ACHN (cell line): Measurements from ENCODE around the gene KCNJ11.
A peak's percentile ranks its signal among the peaks of the same experiment; 100 is the strongest.

Source experiments
- DNase-seq: peaks from one replicate; pipeline ENCODE4 v3.0.0-alpha.2; 2015
- in situ Hi-C: cut with HindIII; loops from 2 replicates; pipeline ENCODE4 v1.10.0; 2017; ENCODE audit warnings: low sequenced_read_pairs, low pct_ligation_motif_present, low pct_unique_long_range_greater_than_20kb

Gene KCNJ11

DNA sequence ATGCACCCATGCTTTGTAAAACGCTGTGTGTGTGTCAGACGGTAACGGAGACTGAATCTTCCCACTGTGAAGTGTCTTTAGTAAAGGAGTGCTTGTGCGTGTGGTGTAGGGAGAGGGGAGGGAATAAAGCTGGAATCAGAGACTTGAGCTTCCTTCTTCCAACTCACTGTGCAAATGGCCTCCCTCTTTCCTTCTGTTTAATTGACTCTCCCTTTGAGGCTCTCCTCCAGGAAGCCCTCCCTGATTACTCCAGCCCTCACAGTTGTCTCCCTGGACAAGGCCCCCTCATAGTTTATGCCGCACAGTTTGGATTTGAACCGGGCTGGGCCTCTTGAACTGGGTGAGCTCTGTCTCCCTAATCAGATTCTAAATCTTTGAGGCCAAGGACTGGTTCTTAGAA is 23.0 kb upstream of the KCNJ11 start:
- no peak for DNase-seq
- in situ Hi-C loops, result no loop called here

DNA sequence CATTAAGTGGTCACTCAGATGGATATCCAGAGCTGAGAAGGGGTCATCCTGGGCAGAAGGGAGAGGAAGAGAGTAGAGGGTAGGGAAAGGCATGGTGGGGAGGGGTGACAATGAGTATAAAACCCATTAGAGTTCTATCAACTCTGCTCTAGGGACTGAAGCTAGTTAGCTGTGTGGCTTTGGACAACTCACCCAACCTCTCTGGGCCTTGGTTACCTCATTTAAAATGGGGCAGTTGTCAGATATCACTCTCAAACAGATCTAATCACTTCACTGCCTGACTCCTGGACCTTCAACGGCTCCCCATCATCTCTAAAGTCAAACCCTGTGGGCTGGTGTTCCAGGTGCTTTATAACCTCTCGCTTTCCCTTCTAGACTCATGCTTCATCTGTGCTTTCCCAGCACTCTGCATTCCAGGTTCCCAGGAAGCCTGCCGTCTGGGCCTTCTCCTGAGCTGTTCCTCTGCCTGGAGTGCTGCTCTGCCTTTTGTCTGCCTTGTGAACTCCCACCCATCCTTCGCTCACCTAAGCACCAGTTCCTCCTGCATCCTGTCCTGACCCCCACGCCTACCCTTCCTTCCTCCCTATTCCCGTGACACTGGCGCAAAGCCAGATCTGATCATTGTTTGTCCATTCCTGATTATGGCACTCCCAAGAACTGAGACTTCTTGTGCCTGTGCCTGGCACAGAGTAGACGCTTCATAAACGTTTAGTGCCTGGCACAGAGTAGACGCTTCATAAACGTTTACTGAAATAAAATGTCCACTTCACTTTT is 22.3 kb upstream of the KCNJ11 start:
- in situ Hi-C loops, result no loop called here
- DNase-seq, result no peak

DNA sequence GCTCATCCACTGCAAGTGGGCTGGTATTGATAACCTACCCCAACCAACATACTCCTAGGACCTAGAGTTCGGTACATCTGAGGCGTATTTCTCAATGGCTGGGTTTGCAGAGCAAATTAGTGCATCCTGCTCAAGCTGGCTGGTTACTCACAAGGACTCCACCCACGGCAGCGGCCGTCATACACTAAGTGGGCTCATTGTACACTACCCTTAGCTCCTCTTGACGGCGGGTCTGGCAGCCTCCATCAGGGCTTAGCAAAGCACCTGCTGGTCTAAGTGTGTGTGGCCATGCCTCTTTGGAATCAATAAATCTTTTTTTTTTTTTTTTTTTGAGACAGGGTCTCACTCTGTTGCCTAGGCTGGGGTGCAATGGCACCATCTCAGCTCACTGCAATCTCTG is 20.2 kb upstream of the KCNJ11 start:
- DNase-seq, result no peak
- in situ Hi-C loops, result no loop called here

DNA sequence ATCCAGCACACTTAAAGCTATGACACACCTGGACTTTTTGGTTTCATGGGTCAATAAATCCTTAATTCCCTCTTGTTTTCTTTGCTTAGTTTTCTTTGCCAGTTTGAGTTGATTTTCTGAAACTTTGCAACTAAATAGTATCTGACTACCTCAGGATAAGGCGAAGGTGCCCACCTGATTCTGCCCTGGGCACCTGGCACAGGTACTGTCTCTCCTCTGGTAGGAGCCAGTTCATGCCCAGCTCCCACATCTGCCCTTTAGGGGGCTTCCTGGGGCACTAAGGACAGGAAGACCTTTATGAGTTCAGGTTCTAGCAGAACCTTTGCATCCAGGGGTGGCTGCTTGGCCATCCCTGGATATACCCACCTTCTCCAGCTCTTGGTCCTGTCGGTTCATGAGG is 19.6 kb upstream of the KCNJ11 start:
- no peak for DNase-seq
- in situ Hi-C loops, result no loop called here

DNA sequence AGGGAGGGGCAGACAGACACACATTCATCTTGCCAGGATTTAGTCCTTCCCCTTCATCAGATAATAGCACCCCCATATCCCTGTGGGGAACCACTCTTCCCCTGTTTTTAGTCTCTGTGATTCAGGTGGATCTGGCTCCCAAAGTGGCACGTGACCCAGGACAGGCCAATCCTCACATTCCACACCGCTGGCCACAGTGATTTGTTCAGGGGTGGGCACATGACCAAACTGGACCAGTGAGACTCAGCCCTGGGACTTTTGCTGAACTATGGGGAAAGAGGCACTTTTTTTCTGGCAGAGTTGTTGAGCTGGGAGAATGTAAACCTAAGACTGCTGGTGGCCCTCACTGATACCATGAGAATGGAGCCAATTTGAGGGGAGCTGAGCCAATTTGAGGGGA is 19.1 kb upstream of the KCNJ11 start:
- in situ Hi-C loops, result no loop called here
- no peak for DNase-seq

DNA sequence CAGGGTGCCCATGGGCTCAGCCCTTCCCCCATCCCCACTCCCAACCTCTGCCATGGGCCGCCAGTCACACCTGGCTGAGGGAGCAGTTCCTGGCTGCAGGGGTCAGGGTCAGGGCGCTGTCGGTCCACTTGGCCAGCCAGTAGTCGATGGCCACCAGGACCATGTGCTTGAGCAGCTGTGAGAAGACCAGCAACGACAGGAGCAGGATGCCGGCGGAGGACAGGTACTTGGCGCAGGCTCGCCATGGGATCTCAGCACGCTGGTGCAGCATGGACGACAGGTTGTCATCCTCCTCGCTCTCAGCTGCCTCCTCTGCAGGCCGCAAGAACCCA is 18.3 kb upstream of the KCNJ11 start:
- no peak for DNase-seq
- in situ Hi-C loops, result no loop called here

DNA sequence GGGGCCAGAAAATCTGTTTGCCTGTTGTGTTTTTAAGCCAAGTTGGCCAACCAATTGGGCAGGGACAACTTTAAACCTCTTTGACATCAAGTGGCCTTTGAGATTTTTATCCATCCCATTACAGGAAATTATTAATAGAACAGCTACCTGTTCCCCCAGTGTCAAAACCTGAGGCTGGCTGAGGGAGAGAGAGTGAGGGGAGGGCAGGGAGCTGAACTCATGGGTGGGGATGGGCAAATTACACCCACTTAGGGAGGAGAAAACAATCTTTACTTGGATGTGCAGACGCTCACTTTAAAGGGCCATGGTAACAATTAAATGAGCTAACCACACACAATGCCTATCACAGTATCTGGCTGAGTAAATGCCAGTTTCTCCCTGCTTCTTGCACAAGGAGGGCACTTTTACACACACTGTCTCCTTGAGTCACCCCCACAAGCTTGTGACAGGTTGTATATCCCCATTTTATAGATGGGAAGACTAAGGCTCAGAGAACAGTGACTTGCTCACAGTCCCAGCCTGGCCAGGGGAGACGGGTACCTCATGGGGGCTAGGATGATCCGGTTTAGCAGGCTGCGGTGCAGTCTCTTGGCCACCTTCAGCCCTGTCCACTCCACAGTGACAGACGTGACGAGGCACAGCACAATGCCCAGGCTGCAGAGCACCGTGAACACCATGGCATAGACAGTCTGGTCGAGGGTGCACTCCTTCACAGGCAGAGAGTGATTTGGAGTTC is 17.8 kb upstream of the KCNJ11 start:
- DNase-seq, result no peak
- in situ Hi-C loops, result no loop called here

DNA sequence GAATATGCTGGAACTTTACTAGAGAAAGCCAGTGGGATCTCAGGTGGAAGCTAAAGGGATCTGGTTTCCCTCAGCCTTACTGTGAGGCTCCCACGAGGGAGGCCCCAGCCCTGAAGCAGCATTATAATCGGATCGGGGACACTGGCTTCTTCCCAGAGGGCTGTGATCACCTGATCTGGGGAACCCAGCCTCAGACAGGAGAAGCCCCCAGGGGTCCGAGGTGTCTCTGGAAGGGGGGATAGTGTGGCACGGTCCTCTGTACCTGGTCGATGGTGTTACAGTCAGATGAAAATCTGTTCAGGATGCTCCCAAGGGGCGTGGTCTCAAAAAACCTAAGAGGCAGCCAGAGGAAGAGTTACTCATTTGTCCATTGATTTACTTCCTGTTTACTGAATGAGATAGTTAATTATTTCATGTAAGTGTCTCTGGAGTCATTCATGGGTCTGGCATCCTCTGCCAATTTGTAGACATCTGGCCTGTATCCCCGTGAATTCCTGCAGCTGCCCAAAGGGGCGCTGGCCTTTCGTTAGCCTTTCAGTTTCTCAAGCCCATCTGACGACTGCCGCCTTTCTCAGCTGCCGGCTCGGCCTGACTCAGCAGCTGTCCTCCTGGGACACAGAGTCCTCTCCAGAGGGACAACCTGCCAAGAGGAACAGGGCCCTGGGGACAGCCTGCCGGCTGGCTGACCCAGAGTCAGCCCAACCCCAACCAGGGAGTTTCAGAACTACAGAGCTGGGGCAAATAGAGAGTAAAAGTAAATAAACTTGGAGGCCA is 17.0 kb upstream of the KCNJ11 start:
- in situ Hi-C loops, result no loop called here
- DNase-seq, result peak; percentile 58

DNA sequence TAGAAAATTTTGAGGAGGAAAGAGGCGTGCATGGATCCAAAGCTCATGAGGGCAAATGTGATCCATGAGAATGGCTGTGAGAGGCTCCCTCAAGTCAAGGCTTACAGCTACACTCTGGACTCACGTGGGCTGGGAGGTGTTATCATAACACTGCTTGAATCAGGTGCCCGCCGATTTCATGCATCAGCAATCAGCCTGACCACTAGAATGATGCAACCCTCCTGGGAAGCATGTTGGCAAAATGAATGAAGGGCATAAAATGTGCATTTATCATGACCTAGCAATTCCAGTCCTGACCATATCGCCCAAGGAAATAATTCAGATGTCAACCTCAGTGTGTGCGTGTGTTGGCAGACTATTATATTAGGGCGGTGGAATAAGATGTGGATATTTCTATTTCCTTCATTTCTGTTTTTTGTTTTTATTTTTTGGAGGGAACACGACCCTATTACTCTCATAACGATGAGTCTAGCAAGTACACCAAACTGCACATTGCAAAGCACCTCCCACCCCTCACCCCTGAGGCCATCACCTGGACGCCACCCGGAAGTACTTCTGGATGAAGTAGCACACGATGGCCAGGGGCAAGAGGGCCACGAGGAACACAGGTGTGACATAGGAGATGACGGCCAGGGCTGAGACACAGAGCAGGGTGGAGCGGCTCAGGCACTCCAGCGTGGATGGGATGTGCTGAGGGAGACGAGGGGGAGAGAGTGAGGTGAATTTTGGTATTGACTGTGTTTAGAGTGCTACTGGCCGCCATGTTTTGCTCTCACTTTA is 15.7 kb upstream of the KCNJ11 start:
- in situ Hi-C loops, result no loop called here
- peak; percentile 32 for DNase-seq

DNA sequence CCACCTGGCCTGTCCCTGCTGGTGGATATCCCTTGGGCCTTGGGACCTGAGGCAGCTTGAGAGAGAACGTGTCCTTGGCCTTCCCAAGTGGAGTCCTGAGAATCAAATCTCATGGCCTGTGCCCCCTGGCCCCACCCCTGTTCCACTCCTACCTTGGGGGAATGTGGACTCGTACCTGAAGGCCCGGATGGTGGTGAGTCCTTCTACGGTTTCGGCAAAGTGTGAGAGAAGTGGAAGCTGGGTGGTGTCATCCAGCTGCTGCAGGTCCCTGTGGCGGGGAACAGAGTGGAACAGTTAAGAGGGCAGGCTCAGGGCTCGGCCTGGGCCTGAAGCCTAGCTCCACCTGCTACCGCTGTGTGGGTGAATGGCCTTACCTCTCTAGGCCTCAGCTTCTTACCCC is 14.0 kb upstream of the KCNJ11 start:
- in situ Hi-C loops, result no loop called here
- no peak for DNase-seq

DNA sequence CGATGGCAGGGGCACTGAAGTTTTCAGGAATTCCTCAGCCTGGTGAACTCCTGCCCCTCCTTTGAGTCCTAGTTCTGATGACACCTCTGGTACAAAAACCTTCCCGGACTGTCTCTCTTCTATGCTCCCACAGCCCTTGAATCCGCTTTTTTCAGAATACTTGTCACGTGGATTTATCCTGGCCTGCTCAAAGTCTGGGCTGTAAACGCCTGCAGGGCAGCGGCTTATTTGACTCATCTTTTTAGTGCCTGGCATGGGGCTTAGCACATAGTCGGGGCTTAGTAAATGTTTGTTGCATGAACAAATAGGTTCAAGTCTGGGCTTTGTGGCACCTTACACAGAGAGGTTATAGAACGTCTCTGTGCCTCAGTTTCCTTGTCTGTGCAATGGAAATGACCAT is 13.4 kb upstream of the KCNJ11 start:
- in situ Hi-C loops, result no loop called here
- DNase-seq, result no peak

DNA sequence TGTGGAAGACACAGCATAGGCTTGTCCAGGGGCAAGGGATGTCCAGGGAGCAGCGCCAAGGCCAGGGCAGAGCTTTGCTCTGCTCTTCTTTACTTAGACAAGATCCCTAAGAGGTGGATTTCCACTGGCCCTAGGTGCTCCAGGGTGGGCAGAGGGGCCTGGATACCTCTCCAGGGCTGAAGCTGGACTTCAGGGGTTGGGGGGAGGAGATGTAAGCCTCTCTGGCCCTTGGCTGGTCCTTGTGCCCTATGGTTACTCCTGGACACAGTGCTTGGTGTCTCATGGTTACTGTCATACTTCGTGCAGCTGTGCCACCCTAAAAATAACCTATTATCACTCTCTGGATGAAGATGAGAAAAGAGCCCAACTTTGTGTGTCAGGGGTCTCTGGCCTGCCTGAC is 12.9 kb upstream of the KCNJ11 start:
- no peak for DNase-seq
- in situ Hi-C loops, result no loop called here

DNA sequence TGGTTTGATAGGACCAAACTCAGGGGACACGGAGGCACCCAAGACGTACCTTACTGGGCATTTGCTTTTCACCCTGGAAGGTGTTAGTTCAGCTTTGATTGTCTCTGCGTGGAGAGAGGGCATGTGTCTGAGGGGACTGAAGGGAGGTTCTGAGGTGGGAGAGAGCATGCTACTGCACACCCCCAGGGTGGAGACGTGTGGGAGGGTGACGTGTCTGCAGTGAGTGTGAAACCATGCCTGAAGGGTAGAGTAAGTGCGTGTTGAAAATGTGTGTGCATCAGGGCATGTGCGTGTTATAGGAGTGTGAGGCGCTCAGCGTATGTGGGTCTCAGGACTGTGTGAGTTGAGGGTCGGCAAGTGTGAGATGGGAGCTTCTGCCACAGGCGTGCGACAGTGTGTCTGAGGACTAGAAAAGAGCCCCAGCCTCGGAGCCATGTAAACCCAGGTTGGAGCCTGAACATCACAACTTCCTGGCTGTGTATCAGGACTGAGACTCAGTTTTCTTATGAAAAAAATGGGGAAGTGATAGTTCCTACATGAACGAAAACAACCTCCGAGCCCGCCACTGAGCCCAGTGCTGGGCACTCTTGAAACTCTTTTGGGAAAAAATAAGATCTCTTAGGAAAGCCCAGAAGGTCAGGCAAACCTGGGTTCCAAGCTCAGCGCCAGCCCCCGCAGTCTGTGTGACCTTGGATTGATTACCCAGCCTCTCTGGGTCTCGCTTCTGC is 11.8 kb upstream of the KCNJ11 start:
- DNase-seq, result no peak
- in situ Hi-C loops, result no loop called here

DNA sequence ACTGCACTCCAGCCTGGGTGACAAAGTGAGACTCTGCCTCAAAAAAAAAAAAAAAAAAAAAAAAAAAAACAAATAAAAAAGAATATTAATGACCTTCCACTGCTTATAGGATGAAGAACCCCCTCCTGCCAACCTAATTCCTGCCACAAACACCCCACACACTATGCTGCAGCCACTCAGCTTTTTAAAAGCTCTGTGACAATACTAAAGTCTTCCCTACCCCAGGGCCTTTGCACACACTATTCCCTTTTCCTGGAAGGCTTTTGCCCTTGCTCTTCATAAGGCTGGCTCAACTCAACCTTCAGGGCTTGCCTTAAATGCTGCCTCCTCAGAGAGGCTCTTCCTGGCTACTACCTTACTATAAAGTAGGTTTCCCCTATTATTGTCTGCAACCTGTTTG is 10.8 kb upstream of the KCNJ11 start:
- no peak for DNase-seq
- in situ Hi-C loops, result no loop called here

DNA sequence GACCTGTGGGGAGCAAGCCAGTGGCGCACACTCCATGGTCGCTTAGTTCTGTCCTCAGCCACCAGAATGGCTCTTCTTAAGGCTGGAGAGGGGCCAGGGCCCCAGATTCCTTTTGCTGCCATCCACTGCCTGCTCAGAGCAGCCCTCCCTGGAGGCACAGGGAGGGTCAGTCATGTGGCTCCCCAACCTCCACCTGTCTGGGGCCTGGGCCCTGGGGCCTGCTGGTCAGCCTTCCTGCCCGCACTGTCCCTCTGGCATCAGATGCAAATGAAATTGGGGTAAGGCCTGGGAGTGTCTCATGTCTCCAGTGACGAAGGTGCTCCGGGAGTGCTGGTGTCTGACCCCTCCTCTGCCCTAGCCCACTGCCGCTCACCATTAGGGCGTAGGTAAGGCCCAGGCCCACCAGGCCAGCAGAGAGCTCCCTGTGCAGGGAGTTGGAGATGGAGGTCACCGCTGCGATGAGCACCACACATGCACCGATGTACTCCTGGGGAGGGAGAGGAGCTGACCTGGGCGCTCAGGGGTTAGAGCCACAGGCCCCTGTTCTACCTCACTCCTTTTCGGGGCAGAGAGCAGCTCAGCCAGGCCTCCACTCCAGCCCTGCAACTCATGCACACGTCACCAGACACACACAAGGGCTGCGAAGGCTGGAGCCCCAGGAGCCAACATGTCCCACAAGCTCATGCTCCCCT is 9.0 kb upstream of the KCNJ11 start:
- DNase-seq, result no peak
- in situ Hi-C loops, result no loop called here

DNA sequence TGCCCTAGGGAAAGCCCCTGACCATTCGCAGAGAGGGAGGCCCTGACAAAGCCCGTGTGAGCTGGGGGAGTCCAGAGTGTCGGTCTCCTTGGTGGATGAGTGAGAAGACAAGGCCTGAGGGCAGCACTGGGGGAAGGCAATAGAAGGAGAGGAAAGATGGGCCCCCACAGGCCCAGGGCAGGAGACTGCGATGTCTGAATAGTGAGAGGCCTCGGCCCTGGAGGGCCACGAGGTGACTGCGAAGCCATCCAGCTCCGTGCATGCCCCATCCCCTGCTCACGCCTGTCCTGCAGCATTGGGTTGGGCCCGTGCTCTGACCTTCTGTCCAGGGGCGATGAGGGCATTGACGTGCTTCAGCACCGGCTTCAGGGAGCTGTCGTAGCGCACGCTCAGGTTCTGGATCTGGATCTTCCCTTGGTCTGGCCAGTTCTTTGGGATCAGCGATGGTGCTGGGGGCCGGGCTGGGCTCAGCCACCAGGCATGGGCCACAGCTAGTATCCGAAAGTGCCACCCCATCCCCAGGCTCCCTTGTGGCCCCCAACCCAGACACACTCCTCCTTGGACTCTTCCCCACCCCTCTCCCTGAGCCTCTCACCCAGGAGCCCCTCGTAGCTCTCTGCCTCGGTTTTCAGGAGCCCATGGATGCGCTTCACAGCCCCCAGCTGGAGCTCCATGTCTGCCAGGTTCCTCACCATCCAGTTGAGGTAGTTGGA is 8.3 kb upstream of the KCNJ11 start:
- in situ Hi-C loops, result no loop called here
- no peak for DNase-seq

DNA sequence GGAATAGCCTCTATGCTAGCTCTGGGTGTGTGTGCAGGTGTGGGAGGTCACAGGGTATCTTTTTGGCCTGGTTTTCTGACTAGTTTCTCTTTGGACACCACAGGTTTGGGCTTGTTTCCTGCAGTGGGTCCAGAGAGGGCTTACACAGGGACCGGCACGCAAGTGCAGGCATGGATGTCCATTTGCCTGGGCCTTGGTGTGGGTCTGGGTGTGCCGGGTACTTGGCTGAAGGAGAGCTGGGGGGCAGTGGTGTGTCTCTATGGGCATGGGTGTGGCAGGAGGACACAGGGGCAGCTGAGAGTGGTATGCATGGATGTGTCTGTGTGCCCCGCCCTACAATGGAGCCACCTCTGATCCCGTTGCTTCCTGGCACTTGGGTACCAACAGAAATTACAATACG is 7.5 kb upstream of the KCNJ11 start:
- no peak for DNase-seq
- in situ Hi-C loops, result no loop called here
